Vagina (tissue), 2 donors: Measurements from ENCODE around the gene URM1. TPM values are rescaled to one million over a fixed set of nuclear protein-coding genes. Genes with fewer than 3 reads are reported as not detected.

Source experiments
- DNase-seq, 2 donors: peaks; one replicate each; pipeline ENCODE4 v3.0.0-alpha.2; 2017; ENCODE audit errors: extremely low spot score in 2 of 2
- H3K27ac ChIP-seq: fragments of 200-600 bp; sonication (generic); one replicate; pipeline ENCODE4 v1.5.1; 2019
- H3K27me3 ChIP-seq: fragments of 200-600 bp; sonication (generic); one replicate; pipeline ENCODE4 v1.5.1; 2019
- H3K36me3 ChIP-seq, 2 donors: fragments of 200-600 bp; sonication (generic); one replicate each; pipeline ENCODE4 v1.5.1; 2017 to 2019
- H3K4me1 ChIP-seq: fragments of 200-600 bp; sonication (generic); one replicate; pipeline ENCODE4 v1.5.1; 2019
- H3K4me3 ChIP-seq, 2 donors: fragments of 200-600 bp; sonication (generic); 1 replicate in 1 of 2; 2 replicates in 1 of 2; pipeline ENCODE4 v1.5.1; 2016 to 2019
- H3K9me3 ChIP-seq: fragments of 200-600 bp; sonication (generic); one replicate; pipeline ENCODE4 v1.5.1; 2019
- POLR2A ChIP-seq, 2 donors: fragments of 450-650 bp; IDR thresholded peaks; one replicate each; pipeline ENCODE4 v1.6.1; 2017; ENCODE audit warnings: antibody characterized with exemption in 2 of 2, mild to moderate bottlenecking in 2 of 2, moderate library complexity in 2 of 2
- POLR2AphosphoS5 ChIP-seq, 2 donors: sonication (generic); formaldehyde crosslinking; IDR thresholded peaks; one replicate each; pipeline ENCODE4 v1.9.0; 2017; ENCODE audit warnings: antibody characterized with exemption in 2 of 2, mild to moderate bottlenecking in 2 of 2, low read depth in 1 of 2; ENCODE audit not compliant: insufficient read depth in 1 of 2
- intact Hi-C: fragments of 100-400 bp; cut with DNase I; formaldehyde crosslinking; loops from one replicate; pipeline ENCODE4 v1.15.1; 2023
- total RNA-seq: library from RNA; depleted of rRNA; stranded (reverse); fragments of >200 nt; gene quantifications from one replicate; pipeline ENCODE4 v1.2.3, GENCODE V29; 2016
- TF ChIP-seq, protein P1 (sequence below), 3 experiments: fragments of 450-650 bp in 2 of 3; fragments of 200-600 bp in 1 of 3; sonication (generic) in 1 of 3; IDR thresholded peaks; one replicate each; pipeline ENCODE4 v1.5.1; 2017 to 2019; ENCODE audit warnings: antibody characterized with exemption in 3 of 3, mild to moderate bottlenecking in 2 of 3, moderate library complexity in 2 of 3

URM1 gene
- total RNA-seq, 1 donor from 2014 or later = 15.2 TPM

DNA sequence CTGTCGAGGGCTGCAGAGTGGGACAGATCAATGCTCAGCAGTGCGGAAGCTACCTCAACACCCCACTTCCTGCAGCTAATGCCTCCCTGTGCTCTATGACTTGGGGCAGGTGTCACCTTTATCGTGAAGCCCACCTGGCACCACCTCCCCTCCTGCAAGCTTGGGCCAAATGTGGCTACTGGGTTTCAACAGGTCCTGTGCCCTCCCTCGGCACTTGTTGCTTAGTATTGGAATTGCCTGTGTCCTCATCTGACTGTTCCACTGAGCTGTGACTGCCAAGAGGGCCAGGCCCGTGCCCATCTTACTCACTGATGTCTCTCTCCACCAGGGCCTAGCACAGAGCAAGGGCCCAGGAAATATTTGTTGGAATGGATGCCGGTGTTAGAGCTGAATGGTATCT is 21.4 kb upstream of the URM1 start:
- Histone ChIP-seq H3K36me3 (peaks cover 0 to 77% of the 10 kb centered on the region in 2 donors), H3K27me3 (no peaks in the 10 kb centered on the region)
- intact Hi-C loops = no loop called here

DNA sequence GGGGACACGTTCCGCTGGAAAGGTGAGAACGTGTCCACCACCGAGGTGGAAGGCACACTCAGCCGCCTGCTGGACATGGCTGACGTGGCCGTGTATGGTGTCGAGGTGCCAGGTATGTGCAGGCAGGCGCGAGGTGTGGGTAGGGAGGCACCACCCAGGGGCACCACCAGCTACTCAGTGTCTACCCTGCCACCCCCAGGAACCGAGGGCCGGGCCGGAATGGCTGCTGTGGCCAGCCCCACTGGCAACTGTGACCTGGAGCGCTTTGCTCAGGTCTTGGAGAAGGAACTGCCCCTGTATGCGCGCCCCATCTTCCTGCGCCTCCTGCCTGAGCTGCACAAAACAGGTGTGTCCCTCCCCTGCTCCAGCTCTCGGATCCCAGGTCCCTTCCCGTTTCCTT is 15.7 kb upstream of the URM1 start:
- Histone ChIP-seq H3K9me3 (no peaks in the 10 kb centered on the region), H3K27me3 (no peaks in the 10 kb centered on the region), H3K27ac (no peak overlapping the region), H3K4me1 (no peaks in the 10 kb centered on the region), H3K36me3 (peaks cover 0 to 43% of the 10 kb centered on the region in 2 donors), H3K4me3 (no peak overlapping the region)
- intact Hi-C loops = no loop called here
- TF ChIP-seq POLR2AphosphoS5 (IDR thresholded peaks at IDR 0.05; ENCODE audit: insufficient read depth in 1 of 2, low read depth in 1 of 2) (no peak), POLR2A (IDR thresholded peaks at IDR 0.05) (no peak)
- TF ChIP-seq, protein P1, sequence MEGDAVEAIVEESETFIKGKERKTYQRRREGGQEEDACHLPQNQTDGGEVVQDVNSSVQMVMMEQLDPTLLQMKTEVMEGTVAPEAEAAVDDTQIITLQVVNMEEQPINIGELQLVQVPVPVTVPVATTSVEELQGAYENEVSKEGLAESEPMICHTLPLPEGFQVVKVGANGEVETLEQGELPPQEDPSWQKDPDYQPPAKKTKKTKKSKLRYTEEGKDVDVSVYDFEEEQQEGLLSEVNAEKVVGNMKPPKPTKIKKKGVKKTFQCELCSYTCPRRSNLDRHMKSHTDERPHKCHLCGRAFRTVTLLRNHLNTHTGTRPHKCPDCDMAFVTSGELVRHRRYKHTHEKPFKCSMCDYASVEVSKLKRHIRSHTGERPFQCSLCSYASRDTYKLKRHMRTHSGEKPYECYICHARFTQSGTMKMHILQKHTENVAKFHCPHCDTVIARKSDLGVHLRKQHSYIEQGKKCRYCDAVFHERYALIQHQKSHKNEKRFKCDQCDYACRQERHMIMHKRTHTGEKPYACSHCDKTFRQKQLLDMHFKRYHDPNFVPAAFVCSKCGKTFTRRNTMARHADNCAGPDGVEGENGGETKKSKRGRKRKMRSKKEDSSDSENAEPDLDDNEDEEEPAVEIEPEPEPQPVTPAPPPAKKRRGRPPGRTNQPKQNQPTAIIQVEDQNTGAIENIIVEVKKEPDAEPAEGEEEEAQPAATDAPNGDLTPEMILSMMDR (IDR thresholded peaks at IDR 0.05) = no peak
- DNase-seq = no peak

More for the DNA sequence above, 21.4 kb upstream of the URM1 start:
- no peak for DNase-seq
- TF ChIP-seq POLR2A (IDR thresholded peaks at IDR 0.05) = no peak
- TF ChIP-seq POLR2AphosphoS5 (IDR thresholded peaks at IDR 0.05; ENCODE audit: insufficient read depth in 1 of 2, low read depth in 1 of 2) = no peak
- TF ChIP-seq, protein P1 (IDR thresholded peaks at IDR 0.05) = no peak
- Histone ChIP-seq H3K27ac (no peak overlapping the region), H3K9me3 (no peaks in the 10 kb centered on the region), H3K4me3 (no peak overlapping the region), H3K4me1 (no peaks in the 10 kb centered on the region)

DNA sequence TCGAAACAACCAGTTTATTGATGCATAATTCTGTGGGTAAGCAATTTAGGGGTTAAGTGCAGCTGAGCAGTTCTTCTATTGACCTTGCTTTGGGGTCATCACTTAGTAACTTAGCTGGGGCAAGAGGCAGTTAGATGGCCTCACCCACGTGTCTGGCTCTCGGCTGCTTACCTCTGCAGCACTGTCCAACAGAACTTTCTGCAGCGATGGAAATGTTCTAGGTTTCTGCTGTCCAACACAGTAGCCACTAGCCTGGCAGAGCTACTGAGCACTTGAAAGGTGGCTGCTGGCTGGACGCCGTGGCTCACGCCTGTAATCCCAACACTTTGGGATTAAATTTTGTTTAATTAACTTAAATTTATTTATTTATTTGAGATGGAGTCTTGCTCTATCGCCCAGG is 13.1 kb upstream of the URM1 start:
- H3K36me3 ChIP-seq = peaks cover 0 to 32% of the 10 kb centered on the region in 2 donors
- intact Hi-C loops = no loop called here
- H3K9me3 ChIP-seq = no peaks in the 10 kb centered on the region
- H3K27me3 ChIP-seq = no peaks in the 10 kb centered on the region
- TF ChIP-seq, protein P1 (IDR thresholded peaks at IDR 0.05) = no peak
- TF ChIP-seq POLR2AphosphoS5 (IDR thresholded peaks at IDR 0.05; ENCODE audit: insufficient read depth in 1 of 2, low read depth in 1 of 2) (no peak), POLR2A (IDR thresholded peaks at IDR 0.05) (no peak)
- H3K27ac ChIP-seq = no peak overlapping the region
- no peak for DNase-seq
- peaks cover 19% of the 10 kb centered on the region for H3K4me1 ChIP-seq
- H3K4me3 ChIP-seq = no peak overlapping the region

DNA sequence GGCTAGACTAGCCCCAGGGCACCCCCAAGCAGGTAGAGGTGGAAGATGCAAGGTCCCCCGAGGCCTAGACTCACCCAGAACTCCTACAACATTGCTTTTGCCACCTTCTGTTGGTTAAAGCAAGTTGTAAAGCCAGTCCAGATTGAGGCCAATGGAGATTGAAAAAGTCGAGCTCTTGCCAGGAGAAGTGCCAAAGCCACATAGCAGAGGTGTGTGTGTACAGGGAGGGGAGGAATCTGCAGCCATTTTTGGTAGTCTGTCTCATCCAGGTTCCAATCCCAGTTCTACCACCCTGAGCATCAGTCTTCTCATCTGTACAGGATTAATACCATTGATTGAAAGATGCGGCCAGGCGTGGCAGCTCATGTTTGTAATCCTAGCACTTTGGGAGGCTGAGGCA is 12.3 kb upstream of the URM1 start:
- Histone ChIP-seq H3K9me3 (no peaks in the 10 kb centered on the region), H3K4me3 (no peak overlapping the region), H3K4me1 (peaks cover 19% of the 10 kb centered on the region), H3K27ac (no peak overlapping the region), H3K36me3 (peaks cover 0 to 28% of the 10 kb centered on the region in 2 donors), H3K27me3 (no peaks in the 10 kb centered on the region)
- TF ChIP-seq POLR2A (IDR thresholded peaks at IDR 0.05) (no peak), POLR2AphosphoS5 (IDR thresholded peaks at IDR 0.05; ENCODE audit: insufficient read depth in 1 of 2, low read depth in 1 of 2) (no peak)
- TF ChIP-seq, protein P1 (IDR thresholded peaks at IDR 0.05) = no peak
- intact Hi-C loops = no loop called here
- no peak for DNase-seq

GRCh38 chr9:128360826-128361225 is 10.3 kb upstream of the URM1 start:
- intact Hi-C loops = loop anchor here (10.0 kb wide), 1 partner anchor 54 kb away; no protein-coding TSS in a partner anchor
- TF ChIP-seq, protein P1 (IDR thresholded peaks at IDR 0.05) = no peak
- TF ChIP-seq POLR2AphosphoS5 (IDR thresholded peaks at IDR 0.05; ENCODE audit: insufficient read depth in 1 of 2, low read depth in 1 of 2) = no peak
- no peak for TF ChIP-seq POLR2A (IDR thresholded peaks at IDR 0.05)
- DNase-seq = no peak
- H3K9me3 ChIP-seq = no peaks in the 10 kb centered on the region
- no peaks in the 10 kb centered on the region for H3K27me3 ChIP-seq
- H3K36me3 ChIP-seq = peaks cover 0 to 13% of the 10 kb centered on the region in 2 donors
- no peak overlapping the region for H3K27ac ChIP-seq
- peaks cover 33% of the 10 kb centered on the region for H3K4me1 ChIP-seq
- H3K4me3 ChIP-seq = no peak overlapping the region
